ENCODE measurements around the gene EP300. TPM values are rescaled to one million over a fixed set of nuclear protein-coding genes. Genes with fewer than 3 reads are reported as not detected.

Gene EP300
- total and polyA plus RNA-seq, 2 of the 8 experiments (the other 6 are each of a cell fraction or from before 2014, with no cell fraction given) = 39.5 to 109 TPM

- no peak for TF ChIP-seq CHD7 (IDR thresholded peaks at IDR 0.05; ENCODE audit: insufficient replicate concordance, low read length)
- no peak for TF ChIP-seq SP1 (IDR thresholded peaks at IDR 0.05; ENCODE audit: low read depth, low read length)
- TF ChIP-seq SIRT6 (IDR thresholded peaks at IDR 0.05; ENCODE audit: low read length) = no peak
- TF ChIP-seq HDAC2 (IDR thresholded peaks at IDR 0.05; ENCODE audit: borderline replicate concordance in 1 of 2, low read depth in 2 of 2, low read length in 2 of 2) = no peak
- TF ChIP-seq MAFK (IDR thresholded peaks at IDR 0.05; ENCODE audit: low read depth, low read length) = no peak
- TF ChIP-seq EZH2 (IDR thresholded peaks at IDR 0.05; ENCODE audit: low read depth, low read length, severe bottlenecking) = no peak
- no peak for TF ChIP-seq SP2 (IDR thresholded peaks at IDR 0.05; ENCODE audit: low read length)
- no peak for TF ChIP-seq NRF1 (IDR thresholded peaks at IDR 0.05; ENCODE audit: low read depth, low read length)
- TF ChIP-seq KDM1A (IDR thresholded peaks at IDR 0.05; ENCODE audit: borderline replicate concordance, low read length) = no peak
- no peak for TF ChIP-seq TEAD4 (IDR thresholded peaks at IDR 0.05; ENCODE audit: low read depth, low read length)
- no peak for TF ChIP-seq TCF12 (IDR thresholded peaks at IDR 0.05; ENCODE audit: low read depth, low read length)
- no peak for TF ChIP-seq MAX (IDR thresholded peaks at IDR 0.05)
Measured at GRCh38 chr22:41203118-41203517, 110.7 kb downstream of the EP300 start (continued).
